Measurements from ENCODE around the gene USP20.

USP20 gene

DNA sequence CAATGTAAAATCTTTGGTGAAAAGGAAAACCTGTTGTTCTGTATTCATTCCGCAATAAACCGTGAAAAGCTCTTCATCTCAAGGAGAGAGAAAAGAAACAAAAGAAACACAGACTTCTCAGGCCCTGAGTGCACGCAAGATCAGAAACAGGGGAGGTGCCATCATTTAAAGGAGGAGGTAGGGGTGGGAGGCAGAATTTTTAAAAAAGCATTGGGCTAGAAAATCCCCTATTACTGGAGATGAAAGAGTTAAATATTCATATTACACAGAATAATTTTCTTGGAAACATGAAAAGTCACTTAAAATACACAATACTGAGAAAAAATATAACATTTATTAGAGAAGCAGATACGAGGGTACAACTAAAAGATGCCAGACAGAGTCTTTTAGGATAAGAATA, 56.3 kb downstream of the USP20 start:
- DNase-seq = no peak

GRCh38 chr9:129894120-129894823, 59.0 kb downstream of the USP20 start:
- DNase-seq = no peak

- DNase-seq = no peak
Observed at GRCh38 chr9:129895376-129896268, 60.4 kb downstream of the USP20 start.

DNA sequence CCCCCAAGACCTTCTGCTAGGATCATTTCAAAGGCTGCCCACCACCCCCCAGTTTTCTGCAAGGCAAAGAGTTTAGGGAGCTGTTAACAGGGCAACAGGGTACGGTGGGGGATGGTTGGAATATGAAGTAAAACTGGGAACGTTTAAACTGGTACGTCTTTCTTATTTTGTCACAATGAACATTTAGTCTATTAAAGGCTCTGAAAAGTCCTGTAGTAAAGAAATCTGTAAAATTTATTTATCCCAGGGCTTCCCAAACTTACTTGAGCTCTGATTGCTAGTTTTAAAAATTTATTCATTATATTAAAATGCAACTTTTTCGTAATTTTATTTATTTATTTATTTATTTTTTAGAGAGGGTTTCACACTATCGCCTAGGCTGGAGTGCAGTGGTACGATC, 62.0 kb downstream of the USP20 start:
- DNase-seq = no peak

DNA sequence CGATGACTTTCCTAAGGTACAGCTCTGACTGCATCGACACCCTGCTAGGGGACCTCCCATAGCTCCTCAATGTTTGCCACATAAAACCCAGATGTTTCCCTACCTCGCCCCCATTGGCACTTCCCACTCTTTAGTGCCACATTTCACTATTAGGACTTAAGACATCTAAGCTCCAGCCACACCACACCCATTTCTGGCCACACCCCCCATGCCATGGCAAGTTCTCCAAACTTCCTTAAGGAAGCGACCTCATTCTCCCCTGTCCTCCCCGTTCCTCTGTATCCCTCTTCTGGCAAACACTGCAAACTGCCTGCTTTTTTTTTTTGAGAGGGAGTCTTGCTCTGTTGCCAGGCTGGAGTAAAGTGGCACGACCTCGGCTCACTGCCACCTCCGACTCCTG, 62.9 kb downstream of the USP20 start:
- no peak for DNase-seq

GRCh38 chr9:129899620-129900019, 64.4 kb downstream of the USP20 start:
- no peak for DNase-seq

GRCh38 chr9:129900263-129901027, 65.2 kb downstream of the USP20 start:
- DNase-seq = no peak

DNA sequence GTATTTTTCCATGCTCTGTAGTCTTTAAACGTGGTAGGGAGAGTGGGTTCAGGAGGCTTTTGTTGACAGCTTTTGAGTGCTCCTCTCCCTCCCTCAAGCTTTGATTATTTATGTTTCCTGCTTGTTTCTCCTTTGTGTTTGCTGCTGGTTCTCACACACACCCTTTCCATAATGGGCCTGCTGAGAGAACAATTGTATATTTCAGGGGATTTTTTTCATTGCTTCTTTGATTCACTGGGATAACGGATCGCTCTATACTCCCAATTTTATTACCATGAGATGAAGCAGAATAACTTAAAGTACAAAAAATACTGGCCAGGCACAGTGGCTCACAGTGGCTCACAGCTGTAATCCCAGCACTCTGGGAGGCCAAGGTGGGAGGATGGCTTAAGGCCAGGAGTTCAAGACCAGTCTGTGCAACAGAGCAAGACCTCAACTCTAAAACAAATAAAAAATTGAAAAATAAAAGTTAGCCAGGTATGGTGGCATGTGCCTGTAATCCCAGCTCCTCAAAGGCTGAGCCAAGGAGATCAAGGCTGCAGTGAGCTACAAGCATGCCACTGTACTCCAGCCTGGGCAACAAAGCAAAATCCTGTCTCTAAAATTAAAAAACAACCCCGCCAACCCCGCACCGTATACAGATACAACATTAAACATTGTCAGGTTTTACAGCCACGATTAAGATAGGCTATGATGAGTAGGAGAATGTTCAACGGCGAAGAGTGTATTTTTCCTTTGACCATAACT, 66.9 kb downstream of the USP20 start:
- DNase-seq = no peak

- no peak for DNase-seq
Observed at GRCh38 chr9:129902740-129903134, 67.5 kb downstream of the USP20 start.

GRCh38 chr9:129904734-129905133, 69.5 kb downstream of the USP20 start:
- DNase-seq = no peak

DNA sequence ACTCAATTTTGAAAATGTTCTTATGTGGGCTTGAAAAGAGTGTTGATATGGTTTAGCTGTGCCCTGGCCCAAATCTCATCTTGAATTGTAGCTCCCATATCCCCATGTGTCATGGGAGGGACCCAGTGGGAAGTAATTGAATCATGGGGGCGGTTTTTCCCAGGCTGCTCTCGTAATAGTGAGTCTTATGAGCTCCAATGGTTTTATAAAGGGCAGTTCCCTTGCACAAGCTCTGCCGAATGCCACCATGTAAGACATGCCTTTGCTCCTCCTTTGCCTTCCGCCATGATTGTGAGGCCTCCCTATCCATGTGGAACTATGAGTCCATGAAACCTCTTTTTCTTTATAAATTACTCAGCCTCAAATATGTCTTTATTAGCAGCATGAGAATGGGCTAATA, 71.0 kb downstream of the USP20 start:
- no peak for DNase-seq

DNA sequence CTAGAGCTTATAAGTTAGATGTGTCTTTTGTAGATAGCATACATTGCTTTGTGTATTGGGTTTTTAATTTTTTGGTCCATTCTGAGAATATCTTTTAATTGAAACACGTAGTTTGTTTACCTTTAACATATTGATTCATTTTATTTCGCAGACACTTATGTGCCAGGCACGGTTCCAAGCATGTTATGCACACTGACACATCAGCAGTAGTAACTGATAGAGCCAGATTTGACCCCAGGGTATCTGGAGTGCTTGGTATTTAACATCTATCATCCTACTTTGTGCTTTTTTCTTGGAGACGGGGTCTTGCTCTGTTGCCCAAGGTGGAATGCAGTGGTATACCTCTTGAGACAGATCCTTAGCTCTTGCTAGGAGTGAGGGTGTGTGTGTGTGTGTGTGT, 71.9 kb downstream of the USP20 start:
- no peak for DNase-seq

- no peak for DNase-seq
Observed at GRCh38 chr9:129908906-129909305, 73.6 kb downstream of the USP20 start.

GRCh38 chr9:129909851-129910250, 74.6 kb downstream of the USP20 start:
- no peak for DNase-seq

GRCh38 chr9:129910628-129911567, 75.6 kb downstream of the USP20 start:
- no peak for DNase-seq

GRCh38 chr9:129914051-129914450, 78.8 kb downstream of the USP20 start:
- DNase-seq = no peak

- DNase-seq = no peak
Observed at GRCh38 chr9:129916707-129917106, 81.4 kb downstream of the USP20 start.

GRCh38 chr9:129918296-129918950, 83.2 kb downstream of the USP20 start:
- DNase-seq = no peak

DNA sequence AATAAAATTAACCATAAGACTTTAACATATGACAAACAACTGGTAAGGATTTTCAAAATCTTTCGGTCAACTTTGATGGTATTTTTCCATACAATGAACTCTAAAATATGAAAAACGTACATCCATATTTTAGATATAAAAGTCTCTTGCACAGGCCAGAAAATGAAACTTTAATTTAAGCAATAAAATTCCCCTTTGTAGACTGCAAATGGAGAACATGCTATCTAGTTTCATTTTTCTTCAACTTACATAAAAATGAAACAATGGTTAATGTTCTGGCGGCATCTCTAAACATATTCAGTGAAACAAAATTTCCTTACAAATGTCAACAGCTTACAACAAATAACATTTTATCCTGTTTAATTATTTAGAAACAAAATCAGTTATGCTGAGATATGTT, 84.0 kb downstream of the USP20 start:
- DNase-seq = no peak

DNA sequence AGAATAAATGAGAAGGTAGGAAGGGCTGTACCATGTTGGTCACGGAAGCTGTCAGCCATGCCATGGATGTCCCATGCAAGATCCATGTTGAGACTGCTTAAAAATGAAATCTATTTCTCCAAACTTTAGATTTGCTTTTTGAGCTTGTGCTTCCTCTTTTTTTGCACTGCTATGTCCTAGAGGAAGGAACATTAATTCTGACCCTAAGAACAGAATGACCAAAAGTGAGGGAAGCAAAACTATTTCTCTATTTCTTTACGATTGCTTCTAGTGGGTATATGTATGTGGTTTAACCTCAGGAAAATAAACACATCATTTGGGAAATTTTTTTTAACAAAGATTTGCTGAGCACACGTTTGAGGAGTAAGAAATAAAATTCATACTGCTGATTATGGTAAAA, 84.6 kb downstream of the USP20 start:
- no peak for DNase-seq

DNA sequence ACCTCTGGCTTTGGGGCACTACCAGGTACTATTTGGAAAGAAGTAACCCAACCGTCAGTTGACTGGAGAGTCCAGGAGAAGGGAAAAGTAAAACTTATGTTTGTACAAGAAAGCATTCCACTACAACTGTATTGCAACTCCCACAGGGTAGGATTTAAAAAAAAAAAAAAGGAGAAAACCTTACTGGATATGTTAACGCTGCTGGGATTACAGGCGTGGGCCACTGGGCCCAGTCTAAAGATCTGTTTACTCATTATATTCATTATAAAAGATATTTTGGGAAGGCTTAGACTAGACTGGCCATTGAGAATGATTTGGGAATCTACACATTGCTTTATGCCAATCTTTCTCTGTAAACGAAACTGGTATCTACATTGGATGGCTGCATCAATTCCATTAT, 86.6 kb downstream of the USP20 start:
- DNase-seq = no peak
